Liver (tissue), 9 donors: ENCODE results near the gene C19orf12. TPM values are rescaled to one million over a fixed set of nuclear protein-coding genes. Genes with fewer than 3 reads are reported as not detected.

Experiments
- DNase-seq: peaks from one replicate; pipeline ENCODE4 v3.0.0-alpha.2; 2017; ENCODE audit warnings: low spot score
- H3K27ac ChIP-seq, 2 donors: one replicate each; pipeline ENCODE4 v1.7.0; 2013; ENCODE audit warnings: inconsistent platforms in 2 of 2, low read length in 2 of 2, control low read depth in 1 of 2, low read depth in 1 of 2, mild to moderate bottlenecking in 1 of 2
- H3K27me3 ChIP-seq, 4 donors: one replicate each; pipeline versions ENCODE4 v1.6.1 to v1.7.0; 2013; ENCODE audit warnings: low read length in 3 of 4, inconsistent platforms in 1 of 4, mild to moderate bottlenecking in 1 of 4, moderate library complexity in 1 of 4; ENCODE audit not compliant: control insufficient read depth in 4 of 4, insufficient read depth in 4 of 4
- H3K36me3 ChIP-seq, 4 donors: one replicate each; pipeline versions ENCODE4 v1.6.1 to v1.7.0; 2013; ENCODE audit warnings: low read length in 3 of 4, mild to moderate bottlenecking in 3 of 4, low read depth in 1 of 4, moderate library complexity in 1 of 4; ENCODE audit not compliant: control insufficient read depth in 4 of 4, insufficient read depth in 3 of 4
- H3K4me1 ChIP-seq, 4 donors: one replicate each; pipeline versions ENCODE4 v1.6.1 to v1.7.0; 2013; ENCODE audit warnings: low read length in 3 of 4, mild to moderate bottlenecking in 3 of 4, moderate library complexity in 1 of 4; ENCODE audit not compliant: control insufficient read depth in 4 of 4, insufficient read depth in 4 of 4
- H3K4me3 ChIP-seq, 3 donors: one replicate each; pipeline versions ENCODE4 v1.6.1 to v1.7.0; 2013; ENCODE audit warnings: low read length in 3 of 3, control low read depth in 1 of 3, low read depth in 1 of 3, mild to moderate bottlenecking in 1 of 3
- H3K9ac ChIP-seq, 2 donors: one replicate each; pipeline ENCODE4 v1.7.0; 2013; ENCODE audit warnings: low read length in 2 of 2, mild to moderate bottlenecking in 2 of 2, moderate library complexity in 2 of 2, control low read depth in 1 of 2, low read depth in 1 of 2
- H3K9me3 ChIP-seq, 4 donors: one replicate each; pipeline versions ENCODE4 v1.6.1 to v1.7.0; 2013; ENCODE audit warnings: low read length in 3 of 4; ENCODE audit not compliant: control insufficient read depth in 4 of 4
- ATF3 ChIP-seq: IDR thresholded peaks from 2 replicates; pipeline ENCODE4 v1.6.1; 2016; ENCODE audit warnings: antibody characterized with exemption
- CTCF ChIP-seq: fragments of 150-350 bp; IDR thresholded peaks from 2 replicates; pipeline ENCODE4 v1.5.1; 2017; ENCODE audit warnings: improper control_type of control experiment, low read depth, low read length; ENCODE audit not compliant: missing input control
- EGR1 ChIP-seq, 2 donors: IDR thresholded peaks; 2 replicates each; pipeline ENCODE4 v1.6.1; 2016 to 2018; ENCODE audit warnings: antibody characterized with exemption in 2 of 2, low read depth in 2 of 2
- FOXA1 ChIP-seq: IDR thresholded peaks from 2 replicates; pipeline ENCODE4 v1.6.1; 2016; ENCODE audit warnings: antibody characterized with exemption
- FOXA2 ChIP-seq: IDR thresholded peaks from 2 replicates; pipeline ENCODE4 v1.6.1; 2016; ENCODE audit warnings: antibody characterized with exemption
- GABPA ChIP-seq, 2 donors: IDR thresholded peaks in 1 of 2; conservative IDR thresholded peaks in 1 of 2; 2 replicates each; pipeline ENCODE4 v1.6.1; 2016; ENCODE audit warnings: antibody characterized with exemption in 2 of 2, mild to moderate bottlenecking in 1 of 2, moderate library complexity in 1 of 2
- HNF4A ChIP-seq, 2 donors: conservative IDR thresholded peaks; 2 replicates each; pipeline ENCODE4 v1.6.1; 2016; ENCODE audit warnings: antibody characterized with exemption in 2 of 2, mild to moderate bottlenecking in 2 of 2
- HNF4G ChIP-seq: IDR thresholded peaks from 2 replicates; pipeline ENCODE4 v1.6.1; 2016; ENCODE audit warnings: antibody characterized with exemption
- JUND ChIP-seq, 2 donors: IDR thresholded peaks; 2 replicates each; pipeline ENCODE4 v1.6.1; 2016; ENCODE audit warnings: antibody characterized with exemption in 2 of 2
- MAX ChIP-seq: IDR thresholded peaks from 2 replicates; pipeline ENCODE4 v1.6.1; 2016; ENCODE audit warnings: antibody characterized with exemption
- NR2F2 ChIP-seq: IDR thresholded peaks from 2 replicates; pipeline ENCODE4 v1.6.1; 2016; ENCODE audit warnings: antibody characterized with exemption
- RAD21 ChIP-seq, 2 donors: IDR thresholded peaks; 2 replicates each; pipeline ENCODE4 v1.6.1; 2016; ENCODE audit warnings: antibody characterized with exemption in 2 of 2, mild to moderate bottlenecking in 2 of 2
- REST ChIP-seq: IDR thresholded peaks from 2 replicates; pipeline ENCODE4 v1.6.1; 2016; ENCODE audit warnings: antibody characterized with exemption, mild to moderate bottlenecking
- RXRA ChIP-seq, 2 donors: IDR thresholded peaks; 2 replicates each; pipeline ENCODE4 v1.6.1; 2017 to 2018; ENCODE audit warnings: antibody characterized with exemption in 2 of 2, mild to moderate bottlenecking in 1 of 2
- SP1 ChIP-seq: IDR thresholded peaks from 2 replicates; pipeline ENCODE4 v1.6.1; 2018; ENCODE audit warnings: antibody characterized with exemption, mild to moderate bottlenecking
- TAF1 ChIP-seq: conservative IDR thresholded peaks from 2 replicates; pipeline ENCODE4 v1.6.1; 2016; ENCODE audit warnings: antibody characterized with exemption, mild to moderate bottlenecking
- YY1 ChIP-seq: IDR thresholded peaks from 2 replicates; pipeline ENCODE4 v1.6.1; 2016; ENCODE audit warnings: antibody characterized with exemption, mild to moderate bottlenecking
- ZBTB33 ChIP-seq: IDR thresholded peaks from 2 replicates; pipeline ENCODE4 v1.6.1; 2016; ENCODE audit warnings: antibody characterized with exemption
- WGBS: extraction: QIAGEN DNeasy Blood & Tissue Kit; methylation state at CpG from one replicate; pipeline ENCODE4 v1.1.7; 2013; 5-methylcytosine and 5-hydroxymethylcytosine counted together
- polyA plus RNA-seq, 2 donors: library from polyadenylated mRNA; stranded (reverse) in 1 of 2; unstranded in 1 of 2; fragments of 200-250 nt in 1 of 2; fragments of >200 nt in 1 of 2; fragmentation: Nextera tagmentation in 1 of 2; extraction: Ambion mirVana in 1 of 2; gene quantifications; one replicate each; pipeline versions ENCODE4 v1.2.1 to v1.2.3, GENCODE V29; 2013 to 2015
- total RNA-seq, 2 donors: library from RNA; depleted of rRNA; stranded (reverse); fragments of >200 nt; gene quantifications; one replicate each; pipeline ENCODE4 v1.2.3, GENCODE V29; 2014
- donor health status: healthy.
- donor health status: healthy.
- donor health status: healthy.
- donor health status: healthy.
- donor health status: healthy.

The C19orf12 gene
- total and polyA plus RNA-seq, 4 donors, result 21.2 to 82.8 (median 40.1) TPM

GRCh38 chr19:29715701-29716581 lies 880 bp upstream of the C19orf12 start:
- H3K36me3 ChIP-seq, result no peaks in the 10 kb centered on the region
- H3K27ac ChIP-seq, result peak overlapping the region; percentile 98 to 99
- DNase-seq, result no peak
- peaks cover 9 to 47% (median 39%) of the 10 kb centered on the region in 4 donors for H3K4me1 ChIP-seq
- peak overlapping the region; percentile 60 to 97 (median 78) for H3K4me3 ChIP-seq
- WGBS, result 12% methylated on average over 13 of the region's 13 CpGs
- H3K27me3 ChIP-seq, result no peaks in the 10 kb centered on the region
- TF ChIP-seq YY1, result no peak
- TF ChIP-seq EGR1 (IDR thresholded peaks at IDR 0.05; ENCODE audit: low read depth in 2 of 2), result no peak
- peak in 1 of 2 donors; percentile 26 for TF ChIP-seq RXRA (IDR thresholded peaks at IDR 0.05)
- TF ChIP-seq RAD21 (IDR thresholded peaks at IDR 0.05), result no peak
- TF ChIP-seq GABPA (IDR thresholded peaks at IDR 0.05 in 1 of 2, conservative IDR thresholded peaks at IDR 0.05 in 1 of 2), result no peak
- peak; percentile 72 to 80 for TF ChIP-seq HNF4A (conservative IDR thresholded peaks at IDR 0.05)
- TF ChIP-seq HNF4G, result peak; percentile 27
- TF ChIP-seq ATF3, result no peak
- no peak for TF ChIP-seq FOXA2
- TF ChIP-seq JUND (IDR thresholded peaks at IDR 0.05), result peak; percentile 44 to 81
- TF ChIP-seq TAF1, result no peak
- TF ChIP-seq FOXA1, result no peak
- TF ChIP-seq NR2F2, result peak; percentile 21
- no peak for TF ChIP-seq ZBTB33
- TF ChIP-seq REST, result no peak
- no peak for TF ChIP-seq CTCF
- TF ChIP-seq MAX, result no peak
- peak; percentile 69 for TF ChIP-seq SP1
- peak overlapping the region; percentile 33 to 82 for H3K9ac ChIP-seq
- H3K9me3 ChIP-seq, result no peaks in the 10 kb centered on the region
